Cardiac fibroblast (primary cell): Measurements from ENCODE around the gene PRM1.

Experiments
- DNase-seq, 2 donors: peaks; one replicate each; pipeline versions ENCODE4 v3.0.0 to v3.0.0-alpha.2; 2010; ENCODE audit warnings: low read depth in 2 of 2
- H3K4me3 ChIP-seq, 2 donors: replicated peaks in 1 of 2; 1 replicate in 1 of 2; 2 replicates in 1 of 2; pipeline ENCODE4 v1.5.1; 2011; ENCODE audit warnings: low read depth in 2 of 2, low read length in 2 of 2, mild to moderate bottlenecking in 2 of 2, moderate library complexity in 1 of 2
- CTCF ChIP-seq: IDR thresholded peaks from one replicate; pipeline ENCODE4 v1.5.1; 2011; ENCODE audit warnings: low read depth, mild to moderate bottlenecking, low read length, inconsistent platforms

Gene PRM1

GRCh38 chr16:11289202-11289601, 8.1 kb upstream of the PRM1 start:
- no peak overlapping the region for H3K4me3 ChIP-seq
- no peak for DNase-seq
- TF ChIP-seq CTCF = no peak

DNA sequence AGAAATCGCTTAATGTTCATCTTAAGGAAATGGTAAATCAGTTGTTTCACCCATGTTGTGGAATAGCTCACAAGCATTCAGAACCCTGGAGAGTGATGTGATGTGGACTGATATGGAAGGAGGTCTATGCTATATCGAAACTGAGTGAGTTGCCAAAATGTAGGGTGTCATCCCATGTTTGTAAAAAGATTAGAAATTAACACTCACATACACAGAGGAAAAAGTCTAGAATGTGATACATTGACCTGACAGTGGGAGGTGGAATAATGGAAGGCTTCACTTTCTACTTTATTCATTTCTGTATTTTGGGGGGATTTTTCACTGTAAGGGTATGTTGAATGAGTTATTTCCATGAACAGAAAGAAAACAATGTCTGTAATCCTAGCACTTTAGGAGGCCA, 4.7 kb upstream of the PRM1 start:
- no peak for TF ChIP-seq CTCF
- H3K4me3 ChIP-seq = no peak overlapping the region
- DNase-seq = no peak

DNA sequence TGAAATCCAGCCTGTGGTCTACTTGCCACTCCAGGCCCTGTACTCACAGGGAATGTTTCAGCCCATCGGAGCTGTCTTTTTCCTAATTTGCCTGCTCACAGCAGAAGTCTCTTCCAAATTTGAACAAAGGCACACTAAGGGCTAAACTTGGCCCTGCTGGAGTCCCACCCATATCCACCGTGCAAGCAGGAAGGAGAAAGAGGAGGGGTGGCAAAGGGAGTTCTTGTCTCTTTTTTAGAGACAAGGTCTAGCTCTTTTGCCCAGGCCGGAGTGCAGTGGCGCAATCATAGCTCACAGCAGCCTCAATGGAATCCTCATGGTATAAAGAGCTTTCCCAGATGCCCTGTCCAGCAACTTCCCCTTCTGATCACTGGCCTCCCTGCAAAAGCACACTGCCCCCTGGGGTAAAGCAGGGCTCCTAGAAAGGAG, 2.7 kb upstream of the PRM1 start:
- no peak for TF ChIP-seq CTCF
- DNase-seq = peak; percentile 13 to 52
- no peak overlapping the region for H3K4me3 ChIP-seq

GRCh38 chr16:11278681-11279628, 2.2 kb downstream of the PRM1 start:
- TF ChIP-seq CTCF = no peak
- no peak overlapping the region for H3K4me3 ChIP-seq
- DNase-seq = no peak

GRCh38 chr16:11277607-11278337, 3.4 kb downstream of the PRM1 start:
- TF ChIP-seq CTCF = no peak
- H3K4me3 ChIP-seq = no peak overlapping the region
- no peak for DNase-seq

DNA sequence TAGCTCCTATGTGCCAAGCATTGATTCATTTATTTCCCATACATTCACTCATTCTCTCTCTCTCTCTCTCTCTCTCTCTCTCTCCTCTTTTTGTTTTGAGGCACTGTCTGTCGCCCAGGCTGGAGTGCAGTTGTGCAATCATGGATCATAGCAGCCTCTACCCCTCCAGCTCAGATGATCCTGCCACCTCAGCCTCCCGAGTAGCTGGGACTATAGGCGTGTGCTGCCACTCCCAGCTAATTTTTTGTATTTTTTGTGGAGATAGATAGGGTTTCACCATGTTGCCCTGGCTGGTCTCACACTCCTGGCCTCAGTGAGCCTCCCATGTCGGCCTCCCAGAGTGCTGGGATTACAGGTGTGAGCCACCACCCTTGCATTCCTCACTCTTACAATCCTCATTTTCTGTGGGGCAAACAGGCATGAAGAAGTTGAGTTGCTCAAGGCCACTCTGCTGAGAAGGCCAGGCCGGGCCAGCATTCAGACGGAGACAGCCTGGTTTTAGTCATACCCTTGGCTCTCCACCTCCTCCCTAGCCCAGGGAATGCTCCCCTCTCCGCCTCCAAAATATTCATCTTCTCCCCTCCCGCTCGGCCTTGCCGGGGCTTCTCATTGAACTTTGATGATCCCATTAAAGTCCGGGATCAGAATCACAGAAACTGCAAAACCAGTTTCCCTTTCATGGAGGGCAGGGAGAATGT, 4.1 kb downstream of the PRM1 start:
- H3K4me3 ChIP-seq = no peak overlapping the region
- DNase-seq = no peak
- TF ChIP-seq CTCF = no peak
